Dedifferentiated amniotic fluid mesenchymal stem cell (primary cell): ENCODE results near the gene BROX.

Source experiments
- DNase-seq: peaks from one replicate; pipeline ENCODE4 v3.0.0-alpha.2; 2016; ENCODE audit errors: extremely low spot score

The BROX gene

GRCh38 chr1:222777977-222778376 lies 65.6 kb downstream of the BROX start:
- DNase-seq: no peak

DNA sequence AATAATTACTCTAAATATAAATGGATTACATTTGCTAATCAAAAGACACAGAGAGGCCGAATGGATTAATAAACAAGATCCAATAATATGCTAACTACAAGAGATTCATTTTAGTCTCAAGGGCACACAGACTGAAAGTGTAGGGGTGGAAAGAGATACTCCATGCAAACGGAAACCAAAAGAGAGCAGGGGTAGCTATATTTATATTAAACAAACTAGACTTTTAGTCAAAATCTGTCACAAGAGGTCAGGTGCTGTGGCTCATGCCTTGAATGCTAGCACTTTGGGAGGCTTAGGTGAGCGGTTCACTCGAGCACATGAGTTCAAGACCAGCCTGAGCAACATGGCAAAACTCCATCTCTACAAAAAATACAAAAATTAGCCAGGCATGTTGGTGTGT lies 68.9 kb downstream of the BROX start:
- no peak for DNase-seq

GRCh38 chr1:222783051-222783450 lies 70.7 kb downstream of the BROX start:
- no peak for DNase-seq

- no peak for DNase-seq
Measured at GRCh38 chr1:222784371-222784770, 72.0 kb downstream of the BROX start.
